GM19372 (cell line): ENCODE results near the gene TMA7.

ENCODE experiments used
- ATAC-seq: cut with Tn5 transposase; IDR thresholded peaks from one replicate; pipeline ENCODE4 v1.9.1; 2021; ENCODE audit warnings: mild to moderate bottlenecking, low read depth, moderate library complexity; ENCODE audit not compliant: unreplicated experiment

Gene TMA7

DNA sequence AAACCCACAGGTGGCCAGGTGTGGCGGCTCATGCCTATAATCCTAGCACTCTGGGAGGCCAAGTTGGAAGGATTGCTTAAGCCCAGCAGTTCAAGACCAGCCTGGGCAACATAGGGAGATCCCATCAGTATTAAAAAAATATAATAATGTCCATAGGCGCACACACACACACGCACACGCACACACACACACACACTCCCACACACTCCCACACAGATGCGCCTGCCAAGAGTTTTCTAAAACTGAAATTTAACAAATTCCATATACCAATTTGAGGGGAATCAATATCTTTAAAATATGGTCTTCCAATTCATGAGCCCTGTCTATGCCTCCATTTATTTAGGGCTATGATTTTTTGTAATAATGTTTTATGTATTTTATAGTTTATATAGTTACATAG lies 46.9 kb downstream of the TMA7 start:
- ATAC-seq, result no peak

DNA sequence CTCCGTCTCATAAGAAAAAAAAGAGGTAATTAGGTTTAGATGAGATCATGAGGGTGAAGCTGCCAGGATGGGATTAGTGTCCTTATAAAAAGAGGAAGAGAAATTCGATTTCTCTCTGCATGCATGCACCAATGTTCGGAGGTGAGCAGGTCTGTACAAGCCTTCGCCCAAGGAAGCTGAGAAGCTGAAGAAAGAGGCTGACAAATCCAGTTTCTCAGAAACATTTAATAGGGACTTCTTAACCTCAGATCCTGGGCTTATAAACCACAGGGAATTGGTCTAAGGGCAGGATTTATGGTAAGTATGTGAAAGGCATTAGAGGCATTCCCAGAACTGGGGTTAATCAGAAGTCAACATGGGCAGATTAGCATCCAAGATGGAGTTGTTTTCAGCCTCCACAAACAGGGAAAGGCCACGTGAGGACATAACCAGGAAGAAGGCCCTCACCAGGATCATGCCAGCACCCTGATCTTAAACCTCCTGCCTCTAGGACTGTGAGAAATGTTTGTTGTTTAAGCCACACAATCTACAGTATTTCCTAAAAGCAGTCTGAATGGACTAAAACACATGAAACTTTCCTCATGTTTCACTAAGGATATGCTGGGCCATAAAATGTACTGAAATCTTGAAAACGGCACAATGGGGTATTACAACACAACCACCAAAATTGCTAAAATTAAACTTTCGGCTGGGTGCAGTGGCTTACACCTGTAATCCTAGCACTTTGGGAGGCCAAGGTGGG lies 52.6 kb downstream of the TMA7 start:
- ATAC-seq, result no peak

DNA sequence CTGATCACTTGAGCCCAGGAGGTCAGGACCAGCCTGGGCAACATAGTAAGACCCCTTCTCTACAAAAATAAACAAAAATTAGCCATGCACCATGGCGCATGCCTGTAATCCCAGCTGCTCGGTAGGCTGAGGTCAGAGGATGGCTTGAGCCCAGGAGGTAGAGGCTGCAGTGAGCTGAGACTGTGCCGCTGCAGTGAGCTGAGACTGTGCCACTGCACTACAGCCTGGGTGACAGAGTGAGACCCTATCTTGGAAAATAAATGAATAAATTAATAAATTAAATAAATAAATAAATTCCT lies 53.1 kb downstream of the TMA7 start:
- no peak for ATAC-seq
